ENCODE measurements around the gene ZBTB43.
"Not testable (repeated sequence)": the region's sequence is repeated elsewhere in the genome, so short reads cannot be mapped to it uniquely, and the experiment has no call there.

Gene ZBTB43

GRCh38 chr9:126791406-126792230 is 13.2 kb upstream of the ZBTB43 start:
- DNase-seq (ENCODE audit: low read depth) = peak; percentile 93

GRCh38 chr9:126793686-126794417 is 11.0 kb upstream of the ZBTB43 start:
- no peak for DNase-seq (ENCODE audit: low read depth)

GRCh38 chr9:126794441-126794840 is 10.4 kb upstream of the ZBTB43 start:
- no peak for DNase-seq (ENCODE audit: low read depth)

- no peak for DNase-seq (ENCODE audit: low read depth)
These were observed 8.1 kb upstream of the ZBTB43 start for GRCh38 chr9:126796758-126797157.

GRCh38 chr9:126797903-126798302 is 6.9 kb upstream of the ZBTB43 start:
- DNase-seq (ENCODE audit: low read depth) = no peak

- no peak for DNase-seq (ENCODE audit: low read depth)
These were observed 5.8 kb upstream of the ZBTB43 start for GRCh38 chr9:126799034-126799433.

- DNase-seq (ENCODE audit: low read depth) = no peak
These were observed 2.4 kb upstream of the ZBTB43 start for GRCh38 chr9:126802318-126803059.

- DNase-seq (ENCODE audit: low read depth) = no peak
These were observed 593 bp upstream of the ZBTB43 start for GRCh38 chr9:126804198-126804695.

- DNase-seq (ENCODE audit: low read depth) = no peak
These were observed 868 bp downstream of the ZBTB43 start for GRCh38 chr9:126805554-126806262.

- no peak for DNase-seq (ENCODE audit: low read depth)
These were observed 1.5 kb downstream of the ZBTB43 start for GRCh38 chr9:126806336-126806735.

GRCh38 chr9:126809068-126809467 is 4.2 kb downstream of the ZBTB43 start:
- DNase-seq (ENCODE audit: low read depth) = no peak

GRCh38 chr9:126810221-126810620 is 5.4 kb downstream of the ZBTB43 start:
- DNase-seq (ENCODE audit: low read depth) = not testable (repeated sequence)

GRCh38 chr9:126813072-126813471 is 8.2 kb downstream of the ZBTB43 start:
- DNase-seq (ENCODE audit: low read depth) = no peak

- DNase-seq (ENCODE audit: low read depth) = no peak
These were observed 9.3 kb downstream of the ZBTB43 start for GRCh38 chr9:126814091-126814490.

GRCh38 chr9:126817615-126818014 is 12.8 kb downstream of the ZBTB43 start:
- not testable (repeated sequence) for DNase-seq (ENCODE audit: low read depth)

GRCh38 chr9:126818482-126818881 is 13.6 kb downstream of the ZBTB43 start:
- no peak for DNase-seq (ENCODE audit: low read depth)

GRCh38 chr9:126819482-126819881 is 14.6 kb downstream of the ZBTB43 start:
- DNase-seq (ENCODE audit: low read depth) = no peak

- DNase-seq (ENCODE audit: low read depth) = no peak
These were observed 17.4 kb downstream of the ZBTB43 start for GRCh38 chr9:126822278-126822677.

GRCh38 chr9:126822873-126823272 is 18.0 kb downstream of the ZBTB43 start:
- no peak for DNase-seq (ENCODE audit: low read depth)

GRCh38 chr9:126824052-126824451 is 19.2 kb downstream of the ZBTB43 start:
- DNase-seq (ENCODE audit: low read depth) = not testable (repeated sequence)

- DNase-seq (ENCODE audit: low read depth) = no peak
These were observed 22.4 kb downstream of the ZBTB43 start for GRCh38 chr9:126827227-126827626.

GRCh38 chr9:126829035-126829434 is 24.2 kb downstream of the ZBTB43 start:
- no peak for DNase-seq (ENCODE audit: low read depth)
